Measurements from ENCODE around the gene PDE6A.

DNA sequence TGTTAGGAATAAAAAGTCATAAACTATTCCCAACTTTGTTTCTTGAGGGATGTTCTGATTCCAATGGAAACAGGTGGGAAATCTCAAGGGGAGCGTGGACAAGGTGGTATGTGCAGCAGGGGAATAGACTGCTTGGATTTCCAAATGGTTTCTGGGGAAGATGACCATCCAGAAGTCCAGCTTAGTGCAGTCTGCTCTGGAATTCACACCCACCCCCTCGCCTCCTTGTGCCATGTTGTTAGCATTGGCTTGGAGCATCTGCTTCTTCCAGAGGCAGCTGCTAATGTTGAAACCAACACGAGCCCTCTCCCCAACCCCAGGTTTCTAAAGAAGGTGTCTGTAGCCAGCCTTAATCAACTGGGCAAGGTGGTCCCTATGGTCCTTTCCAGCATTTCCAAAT is 90.9 kb downstream of the PDE6A start:
- TF ChIP-seq, protein P1, sequence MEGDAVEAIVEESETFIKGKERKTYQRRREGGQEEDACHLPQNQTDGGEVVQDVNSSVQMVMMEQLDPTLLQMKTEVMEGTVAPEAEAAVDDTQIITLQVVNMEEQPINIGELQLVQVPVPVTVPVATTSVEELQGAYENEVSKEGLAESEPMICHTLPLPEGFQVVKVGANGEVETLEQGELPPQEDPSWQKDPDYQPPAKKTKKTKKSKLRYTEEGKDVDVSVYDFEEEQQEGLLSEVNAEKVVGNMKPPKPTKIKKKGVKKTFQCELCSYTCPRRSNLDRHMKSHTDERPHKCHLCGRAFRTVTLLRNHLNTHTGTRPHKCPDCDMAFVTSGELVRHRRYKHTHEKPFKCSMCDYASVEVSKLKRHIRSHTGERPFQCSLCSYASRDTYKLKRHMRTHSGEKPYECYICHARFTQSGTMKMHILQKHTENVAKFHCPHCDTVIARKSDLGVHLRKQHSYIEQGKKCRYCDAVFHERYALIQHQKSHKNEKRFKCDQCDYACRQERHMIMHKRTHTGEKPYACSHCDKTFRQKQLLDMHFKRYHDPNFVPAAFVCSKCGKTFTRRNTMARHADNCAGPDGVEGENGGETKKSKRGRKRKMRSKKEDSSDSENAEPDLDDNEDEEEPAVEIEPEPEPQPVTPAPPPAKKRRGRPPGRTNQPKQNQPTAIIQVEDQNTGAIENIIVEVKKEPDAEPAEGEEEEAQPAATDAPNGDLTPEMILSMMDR (IDR thresholded peaks at IDR 0.05): no peak
- TF ChIP-seq POLR2AphosphoS5 (IDR thresholded peaks at IDR 0.05): no peak
- no peak for TF ChIP-seq EP300 (IDR thresholded peaks at IDR 0.05)
- TF ChIP-seq POLR2A (IDR thresholded peaks at IDR 0.05; ENCODE audit: low read depth): no peak
